ENCODE measurements around the gene THUMPD2. TPM values are rescaled to one million over a fixed set of nuclear protein-coding genes. Genes with fewer than 3 reads are reported as not detected.
"Not testable (repeated sequence)": the region's sequence is repeated elsewhere in the genome, so short reads cannot be mapped to it uniquely, and the experiment has no call there.

Gene THUMPD2
- total RNA-seq, 1 experiment from 2014 or later = 6.8 TPM

GRCh38 chr2:39731546-39731945 lies 47.5 kb downstream of the THUMPD2 start:
- Histone ChIP-seq H3K27me3 (no peaks in the 10 kb centered on the region), H3K36me3 (peaks cover 39% of the 10 kb centered on the region), H3K9me3 (no peaks in the 10 kb centered on the region), H3K4me3 (no peak overlapping the region)
- DNase-seq = no peak

DNA sequence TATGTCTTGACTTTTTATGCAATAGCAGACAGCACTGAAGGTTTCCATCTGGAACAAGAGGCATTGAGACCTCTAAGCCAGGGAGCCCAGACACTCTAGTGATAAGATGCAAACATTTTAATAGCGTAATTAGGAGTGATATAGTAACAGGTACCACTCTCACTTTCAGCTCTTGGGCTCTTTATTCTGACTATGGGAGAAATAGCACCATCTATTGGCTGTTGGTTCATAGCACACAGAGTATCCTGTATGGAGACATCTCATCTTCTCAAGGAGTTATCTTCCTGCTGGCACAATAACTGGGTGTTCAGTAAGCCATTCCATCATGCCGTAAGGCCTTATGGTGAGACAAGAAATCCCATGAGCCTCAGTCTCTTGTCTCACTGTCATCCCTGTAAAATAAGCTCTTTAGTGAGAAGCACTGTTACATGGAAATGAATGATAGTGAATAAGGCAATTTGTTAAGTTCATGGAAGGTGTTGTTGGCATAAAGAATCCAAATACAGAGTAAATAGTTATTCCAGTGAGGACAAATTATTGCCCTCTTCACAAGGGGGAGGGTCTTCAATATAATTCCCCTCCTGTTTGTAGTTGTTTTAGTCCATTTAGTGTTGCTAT lies 48.3 kb downstream of the THUMPD2 start:
- H3K36me3 ChIP-seq = peaks cover 32% of the 10 kb centered on the region
- no peaks in the 10 kb centered on the region for H3K27me3 ChIP-seq
- H3K4me3 ChIP-seq = no peak overlapping the region
- no peaks in the 10 kb centered on the region for H3K9me3 ChIP-seq
- no peak for DNase-seq

- DNase-seq = no peak
- no peak overlapping the region for H3K4me3 ChIP-seq
- H3K9me3 ChIP-seq = no peaks in the 10 kb centered on the region
- peaks cover 27% of the 10 kb centered on the region for H3K36me3 ChIP-seq
- no peaks in the 10 kb centered on the region for H3K27me3 ChIP-seq
Measured at GRCh38 chr2:39730276-39730675, 48.8 kb downstream of the THUMPD2 start.

DNA sequence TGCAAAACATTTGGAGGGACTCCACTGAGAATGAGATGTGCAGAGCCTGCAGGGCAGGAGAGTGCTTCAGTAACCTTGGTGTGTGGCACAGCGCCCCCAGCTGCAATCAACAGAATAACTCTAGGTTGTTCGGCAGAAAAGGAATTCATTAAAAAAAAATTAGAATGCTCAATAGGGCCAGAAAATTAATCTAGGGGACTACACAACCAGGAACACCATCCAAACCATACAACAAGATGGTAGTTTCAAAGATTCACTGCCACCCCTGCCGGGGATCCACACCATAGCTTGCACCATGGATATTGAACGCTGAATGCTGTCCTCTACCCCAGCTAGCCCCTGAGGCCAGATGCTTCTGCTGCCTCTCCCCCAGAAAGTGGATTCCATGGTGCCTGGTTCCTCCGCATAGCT lies 50.1 kb downstream of the THUMPD2 start:
- Histone ChIP-seq H3K9me3 (no peaks in the 10 kb centered on the region; the same call in 1 of the 2 replicates), H3K4me3 (no peak overlapping the region), H3K36me3 (peaks cover 18% of the 10 kb centered on the region), H3K27me3 (no peaks in the 10 kb centered on the region)
- DNase-seq = peak; percentile 43

- DNase-seq, H3K9me3 ChIP-seq, H3K27me3 ChIP-seq, H3K4me3 ChIP-seq: not testable (repeated sequence)
- peaks cover 13% of the 10 kb centered on the region for H3K36me3 ChIP-seq
Measured at GRCh38 chr2:39728085-39728484, 51.0 kb downstream of the THUMPD2 start.

DNA sequence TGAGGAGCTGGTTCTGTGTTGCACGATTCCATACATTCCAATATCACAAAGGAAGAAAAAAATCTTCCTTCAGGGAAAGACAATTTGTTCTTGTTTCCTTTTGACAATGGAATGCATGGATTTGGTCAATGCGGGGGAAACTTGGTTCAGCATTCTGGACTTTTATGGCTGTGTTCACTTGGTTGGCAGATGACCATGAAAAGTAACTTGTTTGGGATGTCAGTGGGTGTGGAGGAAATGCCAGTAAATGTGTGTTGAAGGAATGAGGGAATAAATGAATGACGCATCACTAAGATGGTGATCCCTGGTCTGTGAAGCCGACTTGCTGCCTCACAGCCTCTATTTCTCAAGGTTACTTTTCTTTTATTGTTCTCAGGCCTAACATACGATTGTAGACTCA lies 53.7 kb downstream of the THUMPD2 start:
- H3K27me3 ChIP-seq = no peaks in the 10 kb centered on the region
- H3K36me3 ChIP-seq = peaks cover under 1% of the 10 kb centered on the region
- H3K9me3 ChIP-seq = no peaks in the 10 kb centered on the region; the same call in 1 of the 2 replicates
- no peak for DNase-seq
- H3K4me3 ChIP-seq = no peak overlapping the region

DNA sequence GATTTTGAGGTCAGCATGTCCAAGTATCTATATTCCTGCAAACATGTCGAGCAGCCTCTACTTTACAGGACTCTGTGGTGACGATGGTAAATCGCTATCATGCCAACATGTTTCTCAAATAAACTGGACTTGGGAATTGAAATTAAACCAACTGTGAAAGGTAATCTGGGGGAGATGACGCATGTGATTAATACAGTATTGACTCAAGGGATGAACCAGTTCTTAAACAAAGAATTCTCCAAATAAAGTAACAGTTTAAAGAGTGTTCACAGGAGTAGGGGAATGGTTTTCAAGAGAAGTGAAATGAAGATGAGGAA lies 54.3 kb downstream of the THUMPD2 start:
- DNase-seq = no peak
- Histone ChIP-seq H3K36me3 (no peaks in the 10 kb centered on the region; the same call in 1 of the 2 replicates), H3K9me3 (no peaks in the 10 kb centered on the region; the same call in 1 of the 2 replicates), H3K4me3 (no peak overlapping the region), H3K27me3 (no peaks in the 10 kb centered on the region)

DNA sequence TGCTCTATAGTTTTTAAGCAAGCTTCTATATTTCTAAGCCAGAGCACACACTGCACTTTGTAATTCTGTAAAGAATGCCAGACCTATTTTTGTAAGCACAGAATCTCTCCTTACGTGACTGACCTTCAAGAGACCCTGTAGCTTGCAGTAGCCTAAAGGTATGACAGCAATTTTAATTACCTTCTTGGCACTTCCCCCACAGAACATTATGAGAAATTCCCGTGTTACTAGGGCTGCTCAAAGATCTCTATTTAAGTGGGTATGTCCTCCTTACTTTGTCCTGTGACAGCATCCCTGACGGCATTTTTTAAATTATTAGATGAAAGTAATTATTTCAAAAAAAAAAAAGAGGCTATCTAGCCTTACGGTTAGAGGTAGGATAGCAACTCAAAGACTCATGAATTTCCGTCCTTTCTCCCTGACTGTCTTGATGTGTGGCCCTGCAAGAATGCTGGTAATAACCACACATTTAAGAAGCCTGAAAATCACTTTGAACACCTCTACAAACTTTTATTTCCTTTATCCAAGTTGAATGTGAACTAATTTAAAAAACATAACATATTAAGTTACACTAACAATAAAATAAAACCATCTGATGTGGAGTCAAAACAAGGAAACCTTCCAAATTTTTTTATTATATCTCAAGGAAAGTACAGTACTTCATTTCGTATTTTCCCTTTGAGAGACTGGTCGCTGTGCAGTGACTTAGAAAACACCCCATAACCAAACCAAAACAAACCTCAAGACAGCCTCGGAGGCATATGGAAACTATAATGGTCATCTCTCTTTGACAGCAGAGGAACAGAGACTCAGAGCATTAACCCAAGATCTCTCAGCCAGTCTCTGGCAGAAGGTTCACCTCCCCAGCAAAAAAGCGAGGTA lies 54.9 kb downstream of the THUMPD2 start:
- DNase-seq = no peak
- Histone ChIP-seq H3K36me3 (no peaks in the 10 kb centered on the region), H3K4me3 (no peak overlapping the region)

GRCh38 chr2:39723497-39723896 lies 55.6 kb downstream of the THUMPD2 start:
- H3K9me3 ChIP-seq = no peaks in the 10 kb centered on the region; the same call in 1 of the 2 replicates
- no peak overlapping the region for H3K4me3 ChIP-seq
- H3K36me3 ChIP-seq = no peaks in the 10 kb centered on the region
- H3K27me3 ChIP-seq = no peaks in the 10 kb centered on the region
- no peak for DNase-seq

More for the DNA sequence above, 54.9 kb downstream of the THUMPD2 start:
- Histone ChIP-seq H3K27me3 (no peaks in the 10 kb centered on the region), H3K9me3 (no peaks in the 10 kb centered on the region; the same call in 1 of the 2 replicates)

DNA sequence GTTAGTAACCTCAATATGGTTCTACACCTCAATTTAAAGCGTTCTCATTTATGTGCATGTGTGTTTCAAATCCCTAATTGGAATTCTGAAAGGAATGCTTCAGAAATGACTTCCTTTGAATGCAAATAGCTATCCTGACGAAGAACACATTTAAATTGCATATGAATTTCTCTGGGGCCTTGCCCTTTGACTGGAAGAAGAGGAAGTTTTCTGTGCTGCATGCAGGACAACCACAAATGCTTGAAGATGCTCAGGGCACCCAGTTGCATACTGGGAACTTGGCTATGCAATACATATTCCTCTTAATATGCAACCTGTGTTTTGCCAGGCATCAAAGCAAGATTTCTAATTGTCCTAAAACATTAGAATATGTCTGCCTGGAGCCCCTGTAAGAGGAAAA lies 58.1 kb downstream of the THUMPD2 start:
- no peaks in the 10 kb centered on the region for H3K36me3 ChIP-seq
- H3K4me3 ChIP-seq = no peak overlapping the region
- H3K27me3 ChIP-seq = no peaks in the 10 kb centered on the region
- DNase-seq = no peak
- H3K9me3 ChIP-seq = no peaks in the 10 kb centered on the region; the same call in 1 of the 2 replicates

GRCh38 chr2:39719317-39719716 lies 59.7 kb downstream of the THUMPD2 start:
- H3K4me3 ChIP-seq = no peak overlapping the region
- DNase-seq = peak; percentile 97
- H3K9me3 ChIP-seq = no peaks in the 10 kb centered on the region; the same call in 1 of the 2 replicates
- no peaks in the 10 kb centered on the region for H3K36me3 ChIP-seq
- H3K27me3 ChIP-seq = no peaks in the 10 kb centered on the region

- no peaks in the 10 kb centered on the region for H3K36me3 ChIP-seq
- H3K27me3 ChIP-seq = no peaks in the 10 kb centered on the region
- no peaks in the 10 kb centered on the region for H3K9me3 ChIP-seq
- DNase-seq = peak; percentile 63
- no peak overlapping the region; the same call in 1 of the 2 replicates for H3K4me3 ChIP-seq
Measured at GRCh38 chr2:39718483-39718882, 60.6 kb downstream of the THUMPD2 start.

- H3K27me3 ChIP-seq = no peaks in the 10 kb centered on the region
- no peaks in the 10 kb centered on the region for H3K36me3 ChIP-seq
- DNase-seq = no peak
- no peaks in the 10 kb centered on the region for H3K9me3 ChIP-seq
- H3K4me3 ChIP-seq = no peak overlapping the region
Measured at GRCh38 chr2:39717067-39717466, 62.0 kb downstream of the THUMPD2 start.

DNA sequence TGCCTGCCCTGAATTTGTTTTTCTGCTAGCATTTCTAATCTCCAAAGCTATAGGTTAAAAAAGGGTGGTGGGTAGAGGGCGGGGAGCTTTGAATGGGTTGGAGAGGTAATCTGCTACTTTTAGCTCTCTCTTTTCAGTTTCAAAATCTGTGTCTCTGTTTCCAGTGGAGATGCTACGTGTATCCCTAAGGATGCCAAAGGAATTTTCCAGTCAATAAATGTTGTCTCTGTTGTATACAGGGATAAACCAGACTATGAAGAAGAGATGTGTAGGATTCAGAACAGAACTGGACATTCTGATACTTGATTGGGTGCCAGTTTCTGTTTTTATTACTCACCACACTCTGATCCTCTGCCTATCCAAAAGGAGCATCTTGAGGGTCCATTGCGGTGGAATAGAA lies 63.2 kb downstream of the THUMPD2 start:
- no peak for DNase-seq
- no peak overlapping the region for H3K4me3 ChIP-seq
- no peaks in the 10 kb centered on the region for H3K9me3 ChIP-seq
- H3K36me3 ChIP-seq = no peaks in the 10 kb centered on the region
- H3K27me3 ChIP-seq = no peaks in the 10 kb centered on the region

DNA sequence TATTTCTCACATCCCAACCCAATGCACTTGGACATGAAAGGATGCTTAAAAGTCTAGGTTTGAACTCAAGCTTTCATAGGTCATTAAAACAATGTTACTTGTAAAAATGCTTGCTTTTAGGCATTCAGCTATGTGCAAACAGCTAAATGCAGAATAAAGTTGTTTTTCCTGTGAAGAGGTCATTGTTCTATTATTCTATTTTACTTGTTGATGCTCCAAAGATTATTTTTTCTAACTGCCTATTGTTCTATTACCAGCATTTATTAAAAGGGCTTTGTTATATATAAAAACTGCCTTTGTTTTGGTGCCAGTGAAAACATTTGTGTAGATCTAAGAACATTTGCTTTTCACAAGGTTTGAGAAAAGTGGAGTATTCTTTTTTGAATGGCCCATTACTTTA lies 64.0 kb downstream of the THUMPD2 start:
- H3K4me3 ChIP-seq = no peak overlapping the region
- H3K9me3 ChIP-seq = no peaks in the 10 kb centered on the region
- H3K36me3 ChIP-seq = no peaks in the 10 kb centered on the region
- DNase-seq = no peak
- H3K27me3 ChIP-seq = no peaks in the 10 kb centered on the region

DNA sequence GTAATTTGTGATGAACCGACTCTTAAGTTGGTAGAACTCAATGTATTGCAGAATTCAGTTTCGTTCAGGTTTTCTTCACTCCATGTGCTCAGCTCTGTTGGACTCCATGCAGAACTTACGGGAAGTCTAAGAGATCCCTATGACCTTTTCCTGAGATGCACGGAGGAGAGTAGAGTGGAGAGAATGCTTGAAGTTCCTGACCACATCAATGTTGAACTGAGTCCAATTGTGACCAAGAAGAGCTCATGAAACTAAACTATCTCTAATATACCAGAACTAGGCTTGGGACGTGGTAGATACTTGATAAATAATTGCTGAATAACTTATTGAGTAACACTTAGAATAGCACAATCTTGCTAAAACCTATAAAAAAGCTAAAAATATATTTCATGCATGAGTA lies 66.1 kb downstream of the THUMPD2 start:
- H3K9me3 ChIP-seq = no peaks in the 10 kb centered on the region
- H3K36me3 ChIP-seq = no peaks in the 10 kb centered on the region
- no peak for DNase-seq
- no peak overlapping the region for H3K4me3 ChIP-seq
- H3K27me3 ChIP-seq = no peaks in the 10 kb centered on the region

DNA sequence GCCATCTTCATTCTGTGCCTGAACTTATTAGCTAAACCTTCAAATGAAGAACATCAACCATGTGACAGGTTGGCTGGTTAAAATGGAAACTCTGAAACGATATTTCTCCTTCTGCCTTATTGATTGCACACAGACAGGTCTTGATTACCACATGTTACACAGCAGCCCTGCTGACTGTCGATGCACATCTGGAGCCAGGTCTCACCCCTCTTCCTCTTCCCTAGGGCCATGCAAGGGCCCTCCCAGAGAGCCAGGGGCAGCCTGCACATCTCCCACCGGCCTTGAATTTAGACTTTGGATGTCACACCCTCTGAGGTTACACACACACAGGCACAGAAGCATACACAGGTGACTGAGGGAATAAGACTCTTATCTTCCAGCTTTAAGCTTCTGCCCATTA lies 68.3 kb downstream of the THUMPD2 start:
- Histone ChIP-seq H3K36me3 (no peaks in the 10 kb centered on the region), H3K4me3 (no peak overlapping the region), H3K9me3 (no peaks in the 10 kb centered on the region), H3K27me3 (no peaks in the 10 kb centered on the region)
- no peak for DNase-seq

DNA sequence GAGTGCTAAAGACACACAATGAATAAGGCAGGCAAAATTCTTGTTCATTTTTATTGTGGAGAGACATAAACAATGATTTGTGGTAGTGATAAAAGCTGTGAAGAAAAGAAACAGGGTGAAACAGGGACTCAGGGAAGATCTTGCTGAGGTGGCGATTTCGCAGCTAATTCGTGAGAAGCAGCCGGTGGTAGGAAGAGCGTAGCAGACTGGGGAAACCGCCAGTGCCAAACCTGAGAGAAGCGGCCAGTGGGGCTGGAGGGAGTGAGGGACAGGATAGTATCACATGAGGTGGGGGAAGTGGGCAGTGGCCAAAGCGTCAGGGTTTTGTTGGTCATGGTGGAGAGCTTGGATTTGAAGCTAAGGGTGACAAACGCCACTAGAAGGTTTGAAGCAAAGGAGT lies 71.1 kb downstream of the THUMPD2 start:
- H3K9me3 ChIP-seq = no peaks in the 10 kb centered on the region; the same call in 1 of the 2 replicates
- no peak overlapping the region for H3K4me3 ChIP-seq
- no peaks in the 10 kb centered on the region for H3K36me3 ChIP-seq
- DNase-seq = no peak
- no peaks in the 10 kb centered on the region for H3K27me3 ChIP-seq

Measured in MG63 (cell line).